Stimulated activated CD4-positive, alpha-beta T cell treated with anti-CD3 and anti-CD28 coated beads, TNF-alpha, amount 100 ng/mL, for 48 hours (primary cell): ENCODE measurements around the gene PRR16.

ENCODE experiments used
- DNase-seq, 3 donors: peaks; one replicate each; pipeline ENCODE4 v3.0.0-alpha.2; 2020; ENCODE audit warnings: low read depth in 3 of 3

The PRR16 gene

DNA sequence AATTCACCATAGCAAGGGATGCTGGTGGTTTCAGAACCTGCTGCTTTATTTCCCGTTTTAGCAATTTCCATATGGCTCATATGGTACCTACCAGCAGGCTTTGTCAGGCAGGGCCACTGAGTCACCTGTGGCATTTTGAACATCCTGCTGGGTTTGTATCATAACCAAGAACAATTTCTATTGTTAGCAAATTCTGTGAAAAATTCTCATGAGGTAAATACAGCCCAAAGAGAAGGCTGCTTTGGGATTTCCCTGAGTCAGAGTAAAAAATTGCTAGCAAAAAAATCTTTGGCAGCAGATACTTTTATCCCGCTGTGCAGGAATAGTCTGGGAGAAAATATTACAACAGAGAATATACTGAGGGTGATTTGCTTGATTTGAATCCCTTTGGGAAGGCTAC, 52.7 kb downstream of the PRR16 start:
- no peak for DNase-seq

DNA sequence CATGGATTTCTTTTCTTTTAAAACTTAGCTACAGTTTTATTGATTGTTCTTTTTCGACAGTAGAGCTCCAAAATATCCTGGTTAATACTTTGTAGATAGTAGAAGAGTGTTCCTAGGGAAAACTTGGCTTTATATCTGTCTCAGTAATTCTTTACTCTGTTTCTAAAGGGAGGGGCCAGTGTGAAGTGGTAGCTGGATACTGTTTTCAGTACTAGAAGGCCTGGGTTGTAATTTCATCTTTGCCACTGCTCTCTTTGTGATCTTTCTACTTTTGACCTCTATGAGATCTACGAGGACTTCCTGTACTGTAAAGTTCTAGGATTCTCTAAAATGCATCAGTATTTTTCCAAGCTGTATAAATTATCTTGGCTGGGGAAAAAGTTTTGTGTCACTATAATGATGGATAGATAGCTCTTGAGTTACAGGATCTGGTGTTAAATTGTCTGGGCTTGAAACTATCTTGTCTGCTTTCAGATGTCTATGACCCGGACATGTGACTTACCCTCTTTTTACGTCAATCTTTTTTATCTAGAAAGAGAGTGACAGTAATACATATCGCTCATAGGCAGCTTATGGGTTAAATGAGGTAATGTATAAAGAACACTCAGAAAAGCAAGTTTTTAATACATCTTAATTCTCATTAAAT, 53.6 kb downstream of the PRR16 start:
- no peak for DNase-seq

DNA sequence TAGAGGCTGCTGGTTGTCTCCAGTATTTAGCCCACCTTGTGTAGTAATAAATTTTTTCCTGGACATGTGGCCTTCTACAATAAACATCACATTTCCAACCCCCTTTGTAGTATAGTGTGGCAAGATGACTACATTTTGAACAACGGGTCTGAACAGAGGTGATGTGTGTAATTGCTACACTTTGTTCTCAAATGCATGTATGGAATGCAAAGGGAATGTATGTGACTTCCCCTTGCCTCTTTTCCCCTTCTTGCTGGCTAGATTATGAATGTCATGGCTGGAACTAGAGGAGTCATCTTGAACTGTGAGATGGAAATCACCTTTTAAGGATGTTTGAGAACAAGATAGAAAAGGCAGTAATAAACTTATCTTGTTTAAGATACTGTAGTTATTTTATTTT, 54.5 kb downstream of the PRR16 start:
- DNase-seq: no peak

DNA sequence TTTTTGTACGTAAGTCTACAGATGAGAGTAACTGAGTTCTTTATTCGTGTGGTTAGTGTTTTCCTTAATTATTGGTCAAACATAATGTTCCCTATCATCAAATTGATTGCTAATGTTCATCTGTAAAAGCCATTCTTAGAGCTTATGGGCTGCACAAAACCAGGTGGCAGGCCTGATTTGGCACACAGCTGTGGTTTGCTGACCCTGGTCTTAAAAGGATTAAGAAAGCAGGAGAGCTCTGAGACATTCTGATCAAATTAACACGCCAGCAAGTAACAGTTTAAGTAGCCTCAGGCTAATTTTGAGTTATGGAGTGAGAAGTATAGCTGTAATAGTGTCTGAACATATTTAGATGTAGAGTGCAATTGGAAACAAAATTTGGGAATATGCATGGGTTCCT, 63.2 kb downstream of the PRR16 start:
- DNase-seq: no peak

DNA sequence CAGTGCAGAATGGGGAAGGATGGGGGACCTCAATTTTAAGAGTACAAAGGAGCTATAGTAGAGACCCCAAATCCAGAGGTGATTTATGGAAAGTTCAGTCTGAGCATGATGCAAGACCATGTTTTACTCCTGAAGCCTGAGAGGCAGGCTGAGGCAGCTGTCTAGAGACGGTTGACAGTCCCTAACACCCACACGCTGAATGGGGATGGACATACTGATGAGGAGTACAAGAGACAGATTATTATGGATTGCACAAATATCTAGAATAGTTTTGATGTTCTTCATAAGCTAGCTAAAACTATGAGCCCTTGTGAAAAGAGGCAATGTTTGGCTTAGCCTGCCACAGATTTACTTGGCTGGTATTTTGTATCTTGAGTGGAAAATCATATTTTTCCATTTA, 64.5 kb downstream of the PRR16 start:
- no peak for DNase-seq

DNA sequence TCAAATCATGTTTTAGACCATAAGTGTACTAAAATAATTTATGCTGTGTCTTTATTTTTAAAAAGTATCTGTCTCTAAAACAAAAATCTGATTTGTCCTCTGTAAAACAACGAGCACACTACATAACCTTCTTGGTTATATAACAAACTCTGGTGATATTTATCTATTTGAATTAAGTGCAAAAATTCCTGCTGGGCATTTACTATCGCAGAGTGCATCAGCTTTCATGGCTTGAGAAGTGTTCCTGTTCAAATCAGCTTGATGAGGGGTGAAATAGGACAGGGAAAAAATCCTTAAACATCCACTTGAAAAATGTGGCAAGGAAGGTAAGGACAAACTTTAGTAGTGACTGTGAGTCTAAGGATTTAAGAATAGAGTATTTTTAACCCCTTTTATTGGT, 65.3 kb downstream of the PRR16 start:
- no peak for DNase-seq

DNA sequence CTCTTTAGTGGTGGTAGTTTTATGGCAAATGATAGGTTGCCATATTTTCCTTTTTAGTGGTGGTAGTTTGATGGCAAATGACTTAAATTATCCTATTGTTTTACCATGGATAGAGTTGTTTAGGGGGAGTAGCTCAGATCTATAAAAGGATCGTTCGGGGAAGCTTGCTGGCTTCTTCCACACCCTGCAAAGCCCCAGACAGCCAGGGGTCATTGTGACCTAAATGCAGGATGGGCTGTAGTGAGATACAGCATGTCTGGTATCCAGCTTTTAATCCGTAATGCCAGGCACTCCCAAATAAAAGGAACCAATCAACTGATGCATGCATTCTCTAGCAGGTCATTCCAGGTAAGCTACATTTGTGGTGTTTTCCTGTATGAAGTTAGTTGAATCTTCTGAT, 67.1 kb downstream of the PRR16 start:
- DNase-seq: no peak

DNA sequence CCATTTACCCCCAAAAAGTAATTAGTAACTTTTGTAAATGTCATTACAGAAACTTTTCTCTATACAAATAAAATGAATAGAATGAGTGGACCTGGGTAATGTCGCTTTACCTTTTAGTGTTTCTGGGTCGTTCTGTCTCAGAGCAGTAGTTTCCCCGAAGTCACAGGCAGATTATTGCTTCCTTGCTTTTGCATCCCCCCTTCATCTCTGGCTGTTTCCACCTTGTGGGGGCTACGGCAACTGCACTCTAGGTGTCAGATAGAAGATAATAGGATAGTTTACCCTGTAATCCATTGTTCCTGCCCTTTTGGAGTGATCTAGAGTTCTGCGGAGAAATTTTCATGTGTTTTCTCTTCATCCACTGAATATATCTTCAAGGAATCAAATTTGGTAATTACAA, 68.7 kb downstream of the PRR16 start:
- DNase-seq: no peak

DNA sequence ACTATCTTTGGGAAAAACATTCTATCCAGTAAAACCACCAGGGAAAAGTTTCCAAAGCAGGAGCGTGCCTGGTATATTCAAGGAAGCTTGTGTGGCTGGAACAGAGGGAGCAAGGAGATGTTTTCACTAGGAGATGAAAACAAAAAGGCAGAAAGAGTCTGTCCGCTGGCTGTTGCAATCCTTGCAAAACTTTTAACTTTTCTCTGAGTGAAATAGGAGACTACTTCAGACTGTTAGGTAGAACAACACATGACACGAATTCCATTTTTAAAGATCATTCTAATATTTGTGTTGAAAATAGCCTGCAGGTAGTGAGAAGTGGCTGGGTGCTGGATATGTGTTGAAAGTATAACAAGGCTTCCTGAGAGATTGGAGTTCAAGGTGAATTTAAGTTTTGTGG, 69.5 kb downstream of the PRR16 start:
- no peak for DNase-seq

DNA sequence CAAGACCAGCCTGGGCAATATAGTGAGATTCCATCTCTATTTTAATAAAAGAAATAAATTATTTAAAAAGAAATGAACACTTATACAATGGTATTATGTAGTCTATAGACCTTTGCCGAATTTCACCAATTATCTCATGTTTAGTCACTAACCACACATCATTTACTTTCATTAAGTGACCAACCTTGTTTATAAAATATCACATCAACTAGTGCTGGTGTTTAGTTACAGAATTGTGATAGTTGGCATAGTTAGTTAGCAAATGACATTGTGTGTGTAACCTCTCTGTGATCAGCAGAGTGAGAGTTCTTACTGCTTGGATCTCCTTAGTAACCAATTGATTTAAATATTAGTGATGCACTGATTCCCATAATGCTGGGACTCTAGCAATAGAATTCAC, 71.8 kb downstream of the PRR16 start:
- DNase-seq: no peak

DNA sequence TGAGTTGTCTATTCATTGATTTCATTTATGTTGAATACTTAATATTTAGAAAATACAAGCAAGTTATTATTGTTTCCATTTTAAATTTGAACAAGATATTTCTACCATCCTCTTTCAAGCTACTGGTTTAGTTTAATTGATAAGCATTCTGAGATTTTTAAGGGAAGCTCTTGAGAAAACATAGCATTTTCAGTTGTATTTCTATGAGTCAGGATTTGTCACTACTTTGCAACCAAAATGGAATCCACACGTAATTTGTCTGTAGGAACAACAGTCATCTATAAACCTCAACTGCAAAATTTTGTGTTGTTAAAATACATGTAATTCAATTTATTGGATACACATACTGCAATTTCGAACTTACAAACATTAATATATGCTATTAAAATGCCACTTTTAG, 74.0 kb downstream of the PRR16 start:
- DNase-seq: no peak

DNA sequence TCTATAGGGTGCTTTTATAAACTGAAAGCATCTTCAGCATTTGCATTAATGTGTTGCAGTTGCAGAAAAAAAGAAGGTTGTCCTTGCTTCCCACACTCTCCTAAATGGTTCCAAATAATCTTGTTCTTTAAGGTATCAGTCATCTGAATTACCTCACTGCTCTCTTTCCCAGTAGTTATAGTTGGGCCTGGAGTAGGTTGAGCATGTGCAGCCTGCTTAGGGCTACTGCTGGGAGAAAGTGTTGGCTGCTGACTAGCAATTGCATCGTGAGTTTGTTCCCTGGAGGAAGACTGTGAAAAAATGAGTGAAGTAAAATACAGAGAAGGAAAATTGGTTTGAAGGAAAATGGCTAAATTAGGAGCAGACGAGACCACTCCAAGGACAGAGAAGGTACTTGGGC, 74.5 kb downstream of the PRR16 start:
- no peak for DNase-seq

DNA sequence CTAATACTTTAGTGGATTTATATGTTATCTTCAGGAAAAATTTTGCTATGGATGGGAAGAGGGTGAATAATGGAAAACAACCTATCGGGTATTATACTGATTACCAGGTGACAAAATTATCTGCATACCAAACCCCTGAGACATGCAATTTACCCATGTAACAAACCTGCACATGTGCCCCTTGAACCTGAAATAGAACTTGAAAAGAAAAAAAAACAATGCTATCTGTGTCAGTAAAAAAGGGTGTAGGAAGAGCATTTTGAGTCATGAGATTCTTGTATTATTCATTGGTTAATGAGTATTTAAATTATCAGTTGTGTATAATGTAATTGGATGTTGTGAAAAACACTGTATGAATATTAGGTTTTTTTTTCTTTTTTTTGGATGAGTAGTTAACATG, 75.4 kb downstream of the PRR16 start:
- DNase-seq: no peak

DNA sequence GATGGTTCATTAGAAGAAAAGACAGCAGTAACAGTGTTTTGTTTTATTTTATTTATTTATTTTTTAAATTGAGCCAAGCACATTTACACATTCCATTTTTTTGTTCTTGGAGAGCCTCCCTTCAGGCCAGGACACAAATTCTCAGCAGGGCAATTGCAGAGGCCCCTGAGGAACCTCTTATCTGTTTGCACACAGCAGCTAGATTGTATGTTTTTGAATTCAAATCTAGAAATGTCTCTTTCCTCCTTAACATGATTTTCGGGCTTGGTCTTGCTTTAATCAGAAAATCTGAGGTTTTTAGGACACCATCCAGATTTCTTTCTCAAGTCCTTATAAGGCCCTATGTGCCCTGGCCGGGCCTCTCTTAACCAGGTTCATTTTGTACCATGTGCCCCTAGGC, 76.0 kb downstream of the PRR16 start:
- DNase-seq: no peak

DNA sequence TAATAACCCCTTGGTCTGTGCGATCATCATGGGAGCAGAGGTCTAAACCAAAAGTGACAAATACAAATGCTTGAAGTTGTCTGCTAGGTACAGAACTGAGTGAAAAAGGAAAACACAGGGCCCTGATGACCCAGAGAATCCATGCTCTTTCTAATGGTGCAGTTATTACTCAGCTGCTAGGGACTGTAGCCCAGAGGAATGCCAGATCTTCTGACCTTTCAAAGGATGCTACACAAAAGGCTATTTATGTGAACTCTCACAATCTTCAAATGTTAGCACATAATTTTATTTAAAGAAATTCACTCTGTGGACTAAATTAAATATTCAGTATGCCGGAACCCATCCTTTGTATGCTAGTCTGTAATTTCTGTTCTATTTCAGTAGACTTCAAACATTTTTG, 79.9 kb downstream of the PRR16 start:
- DNase-seq: no peak

DNA sequence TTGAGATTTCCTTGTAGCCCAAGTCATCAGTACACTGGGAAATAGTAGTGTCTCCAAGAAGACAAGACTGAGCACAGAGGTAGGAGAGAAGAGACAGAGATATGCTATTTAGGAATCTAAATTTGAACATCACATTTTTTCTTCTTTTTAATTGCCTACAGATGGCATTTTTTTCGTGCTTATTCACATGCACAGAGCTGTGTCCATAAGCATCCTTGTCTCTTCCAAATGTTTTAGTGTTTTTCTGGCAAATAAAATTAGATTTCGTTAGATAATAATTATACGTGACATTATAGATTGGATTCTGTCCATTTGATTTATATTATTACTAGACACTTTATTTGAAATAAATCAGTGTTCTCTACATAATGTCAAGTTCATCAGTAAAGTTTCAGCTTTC, 80.9 kb downstream of the PRR16 start:
- no peak for DNase-seq

DNA sequence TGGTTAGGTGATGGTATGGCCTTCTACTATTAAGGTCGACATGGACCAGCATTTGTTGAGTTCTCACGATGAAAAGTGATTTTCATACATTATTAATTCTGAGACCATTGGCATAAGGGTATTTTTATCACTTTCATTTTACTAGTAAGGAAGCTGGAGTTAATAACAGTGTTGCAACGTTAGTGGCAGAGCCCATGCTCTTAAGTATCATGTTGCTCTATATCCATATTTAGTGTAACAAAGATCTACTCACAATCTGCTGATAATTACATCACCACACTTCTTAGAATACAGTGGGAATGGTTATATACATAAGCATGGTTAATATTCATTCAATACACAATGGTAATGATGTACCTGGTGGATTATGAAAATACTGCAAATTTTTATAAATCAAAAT, 81.9 kb downstream of the PRR16 start:
- no peak for DNase-seq

DNA sequence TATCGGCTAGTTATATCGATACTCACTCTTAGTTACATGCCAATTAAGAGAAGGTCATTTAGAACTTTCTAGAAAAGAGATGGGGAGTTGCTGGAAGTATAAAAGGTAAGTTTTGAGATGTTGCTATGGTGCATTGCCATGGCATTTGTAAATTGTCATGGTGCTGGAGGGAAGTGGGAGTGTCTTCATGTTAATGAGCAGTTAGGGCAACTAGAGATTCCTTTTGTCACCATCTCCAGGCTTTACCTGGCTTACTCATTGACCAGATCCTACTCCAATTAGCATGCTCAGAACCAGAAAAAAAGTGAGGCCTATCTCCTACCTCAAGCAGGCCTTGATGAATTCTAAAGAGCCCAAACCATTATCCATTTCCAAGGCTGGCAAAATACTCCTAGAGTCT, 82.8 kb downstream of the PRR16 start:
- no peak for DNase-seq

DNA sequence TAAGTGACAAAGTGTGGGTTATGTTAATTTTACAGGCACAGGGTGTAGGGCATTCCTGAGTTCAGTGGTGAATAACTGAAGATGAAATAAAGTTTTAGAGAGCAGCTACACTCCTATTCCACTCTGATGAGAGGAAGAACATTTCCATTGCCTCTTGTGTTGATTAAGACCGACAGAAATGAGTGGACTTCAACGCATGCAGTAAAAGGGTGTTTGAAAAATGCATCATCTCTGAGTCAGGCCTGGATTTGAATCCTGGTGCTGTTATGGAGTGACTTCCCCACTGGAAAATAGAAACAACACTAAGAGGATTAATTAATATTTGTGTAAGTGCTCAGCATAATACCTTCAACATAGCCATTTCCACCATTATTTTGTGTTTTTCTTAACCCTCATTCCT, 86.3 kb downstream of the PRR16 start:
- DNase-seq: no peak

DNA sequence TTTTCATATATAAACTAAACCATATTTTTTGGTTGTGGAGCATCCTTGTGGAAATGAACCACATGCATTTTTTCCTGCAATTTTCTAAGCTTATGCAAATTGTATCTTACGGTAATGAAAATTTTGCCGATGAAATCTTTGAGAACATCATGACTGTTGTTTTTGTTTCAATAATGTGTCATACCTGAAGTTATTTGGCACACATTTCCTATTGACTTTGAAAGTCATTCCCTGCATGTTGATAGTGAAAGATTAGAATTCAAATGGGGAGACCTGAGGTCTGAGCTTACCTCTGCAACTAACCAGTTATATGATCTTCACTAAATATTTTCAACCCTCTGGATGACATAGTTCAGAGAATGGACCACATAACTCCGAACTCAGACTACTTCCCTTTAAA, 88.5 kb downstream of the PRR16 start:
- DNase-seq: no peak

DNA sequence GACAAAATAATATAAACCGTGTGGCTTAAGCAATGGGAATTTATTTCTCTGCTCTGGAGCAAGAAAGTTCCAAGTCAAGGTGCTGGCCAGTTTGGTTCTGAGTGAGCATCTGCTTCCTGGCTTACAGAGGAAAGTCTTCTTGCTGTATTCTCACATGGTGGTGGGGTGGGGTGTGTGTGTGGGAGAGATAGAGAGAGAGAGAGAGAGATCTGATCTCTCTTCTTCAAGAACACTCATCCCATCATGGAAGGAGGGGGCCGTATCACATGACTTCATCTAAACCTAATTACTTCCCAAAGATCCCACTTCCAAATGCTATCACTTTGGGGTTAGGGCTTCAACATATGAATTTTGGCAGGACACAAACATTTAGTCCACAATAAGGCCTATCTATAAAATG, 91.2 kb downstream of the PRR16 start:
- no peak for DNase-seq

DNA sequence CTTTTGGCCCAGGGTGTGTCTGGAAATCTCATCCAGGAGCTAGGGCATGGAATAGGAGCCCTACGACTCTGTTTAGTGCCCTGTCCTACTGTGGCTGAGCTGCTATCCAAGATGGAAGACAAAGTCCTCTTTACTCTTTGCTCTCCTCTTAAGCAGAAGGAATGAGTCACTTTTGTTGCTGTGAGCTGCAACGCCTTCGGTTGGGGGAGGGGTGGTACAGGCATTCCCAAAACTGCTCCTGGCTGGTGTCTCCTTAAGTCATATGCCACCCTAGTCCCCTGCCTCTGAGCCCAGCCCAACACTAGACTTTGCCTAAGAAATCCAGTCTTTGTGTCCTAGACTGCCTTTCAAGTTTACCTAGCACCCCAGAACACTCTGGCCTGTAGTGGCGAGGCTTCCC, 99.9 kb downstream of the PRR16 start:
- no peak for DNase-seq

DNA sequence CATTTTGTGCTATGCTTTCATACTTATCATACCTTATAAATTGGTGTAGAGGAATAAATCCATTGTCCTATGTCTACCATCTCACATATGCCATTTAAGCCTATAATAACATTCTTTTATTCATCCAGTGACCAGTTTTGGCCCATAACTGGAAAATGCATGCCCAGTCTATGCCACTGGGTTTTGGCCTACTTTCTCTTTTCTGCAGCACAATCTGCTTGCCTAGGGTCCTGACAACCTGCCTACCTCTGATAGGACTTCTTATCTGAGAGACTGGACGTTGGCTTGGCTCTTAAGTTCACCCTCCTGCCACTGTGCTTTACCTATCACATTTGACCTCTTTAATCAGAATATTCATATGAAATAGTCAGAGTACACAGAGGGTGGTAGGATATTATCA, 103.0 kb downstream of the PRR16 start:
- no peak for DNase-seq

DNA sequence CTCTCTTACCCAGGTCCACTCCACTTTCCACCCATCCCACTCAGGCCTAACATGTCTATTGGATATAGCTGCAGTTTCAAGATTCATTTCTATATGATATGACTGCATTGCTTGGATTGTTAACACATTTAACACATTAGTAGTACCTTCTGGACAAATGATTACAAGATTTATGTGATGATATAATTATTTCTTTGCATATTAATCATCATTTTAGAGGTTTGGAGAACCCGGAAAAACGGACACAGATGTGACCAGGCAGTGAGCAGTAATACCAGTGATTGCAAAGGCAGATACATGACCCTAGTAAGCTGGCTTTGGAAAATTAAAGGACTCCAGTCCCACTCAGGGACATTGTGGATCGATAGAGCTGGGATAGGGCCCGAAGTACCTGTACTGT, 103.8 kb downstream of the PRR16 start:
- no peak for DNase-seq

DNA sequence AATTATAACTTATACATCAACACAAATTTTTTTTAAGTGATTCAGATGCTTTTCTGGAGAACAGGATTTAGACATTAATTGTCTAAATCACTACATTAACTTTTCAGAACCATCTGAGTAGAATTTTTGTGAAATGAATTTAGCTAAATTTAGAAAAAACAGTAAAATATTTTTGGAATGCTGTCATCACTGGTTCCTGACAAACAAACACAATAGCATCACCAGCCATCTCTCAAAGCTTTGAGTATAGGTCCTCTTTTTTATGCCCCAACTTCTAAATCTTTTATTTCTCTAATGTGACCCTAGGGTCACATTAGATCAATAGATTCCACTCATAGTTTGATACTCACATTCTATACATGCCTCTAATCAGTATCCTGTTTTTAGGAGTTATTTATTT, 104.6 kb downstream of the PRR16 start:
- DNase-seq: no peak
